GM18511 (cell line): ENCODE data around the gene FOXC2.
A peak's percentile ranks its signal among the peaks of the same experiment; 100 is the strongest.

Source experiments
- ATAC-seq: cut with Tn5 transposase; IDR thresholded peaks from one replicate; pipeline ENCODE4 v1.9.1; 2021; ENCODE audit warnings: mild to moderate bottlenecking, moderate library complexity; ENCODE audit not compliant: unreplicated experiment

Gene FOXC2

GRCh38 chr16:86554917-86555703, 11.5 kb upstream of the FOXC2 start, which contains the start of gene MTHFSD:
TSS of gene MTHFSD (minus strand) at chr16:86555235. CDS start at chr16:86555184, 51 bp downstream.
- peak; percentile 93 for ATAC-seq

GRCh38 chr16:86555704-86556075, 10.9 kb upstream of the FOXC2 start:
- no peak for ATAC-seq

GRCh38 chr16:86556576-86556975, 10.1 kb upstream of the FOXC2 start:
- ATAC-seq = no peak

- no peak for ATAC-seq
These were observed 9.0 kb upstream of the FOXC2 start for GRCh38 chr16:86557587-86557986.

- no peak for ATAC-seq
These were observed 8.1 kb upstream of the FOXC2 start for GRCh38 chr16:86558355-86559193.

GRCh38 chr16:86559802-86560305, 6.8 kb upstream of the FOXC2 start:
- no peak for ATAC-seq

- ATAC-seq = no peak
These were observed 4.3 kb upstream of the FOXC2 start for GRCh38 chr16:86562356-86562755.

- no peak for ATAC-seq
These were observed 2.9 kb upstream of the FOXC2 start for GRCh38 chr16:86563469-86564345.

GRCh38 chr16:86565181-86565631, 1.4 kb upstream of the FOXC2 start:
- ATAC-seq = no peak

- no peak for ATAC-seq
These were observed 751 bp upstream of the FOXC2 start for GRCh38 chr16:86565644-86566511.

- ATAC-seq = no peak
These were observed 504 bp downstream of the FOXC2 start for GRCh38 chr16:86566966-86567700.

- ATAC-seq = no peak
These were observed 1.3 kb downstream of the FOXC2 start for GRCh38 chr16:86567701-86568581.

GRCh38 chr16:86568677-86569623, 2.3 kb downstream of the FOXC2 start:
- no peak for ATAC-seq

GRCh38 chr16:86569701-86570447, 3.2 kb downstream of the FOXC2 start:
- ATAC-seq = no peak

GRCh38 chr16:86570558-86571529, 4.2 kb downstream of the FOXC2 start:
- no peak for ATAC-seq
